Adrenal gland (tissue), 12 donors: ENCODE results near the gene MORN1. TPM values are rescaled to one million over a fixed set of nuclear protein-coding genes. Genes with fewer than 3 reads are reported as not detected.

Experiments used
- DNase-seq, 7 donors: peaks; one replicate each; pipeline ENCODE4 v3.0.0-alpha.2; 2019 to 2020
- H3K27ac ChIP-seq, 5 donors: fragments of 200-600 bp; sonication (generic) in 4 of 5; 1 replicate in 3 of 5; 2 replicates in 2 of 5; pipeline versions ENCODE4 v1.5.1 to v1.8.0; 2016 to 2020; ENCODE audit warnings: mild to moderate bottlenecking in 1 of 5
- H3K27me3 ChIP-seq: fragments of 200-600 bp; 2 replicates; pipeline ENCODE4 v1.8.0; 2021
- H3K36me3 ChIP-seq, 2 donors: fragments of 200-600 bp; replicated peaks in 1 of 2; 1 replicate in 1 of 2; 2 replicates in 1 of 2; pipeline versions ENCODE4 v1.5.1 to v1.8.0; 2018 to 2022
- H3K4me1 ChIP-seq, 2 donors: fragments of 200-600 bp; replicated peaks in 1 of 2; 1 replicate in 1 of 2; 2 replicates in 1 of 2; pipeline versions ENCODE4 v1.5.1 to v1.8.0; 2018 to 2021
- H3K4me3 ChIP-seq, 4 donors: fragments of 200-600 bp; sonication (generic) in 3 of 4; one replicate each; pipeline ENCODE4 v1.5.1; 2016 to 2018
- H3K9me3 ChIP-seq, 3 donors: fragments of 200-600 bp; sonication (generic) in 1 of 3; replicated peaks in 1 of 3; 1 replicate in 2 of 3; 2 replicates in 1 of 3; pipeline versions ENCODE4 v1.5.1 to v1.8.0; 2016 to 2021
- CTCF ChIP-seq, 6 experiments: fragments of 450-650 bp in 4 of 6; fragments of 200-600 bp in 2 of 6; sonication (generic) in 1 of 6; IDR thresholded peaks; 1 replicate in 5 of 6; 2 replicates in 1 of 6; pipeline versions ENCODE4 v1.5.1 to v1.8.0; 2016 to 2021; ENCODE audit warnings: antibody characterized with exemption in 6 of 6, mild to moderate bottlenecking in 2 of 6, moderate library complexity in 1 of 6
- POLR2A ChIP-seq, 2 donors: fragments of 450-650 bp; IDR thresholded peaks; one replicate each; pipeline ENCODE4 v1.6.1; 2017; ENCODE audit warnings: antibody characterized with exemption in 2 of 2, mild to moderate bottlenecking in 2 of 2, moderate library complexity in 1 of 2
- WGBS, 4 donors: extraction: QIAGEN DNeasy Blood & Tissue Kit in 2 of 4; methylation state at CpG; one replicate each; pipeline versions ENCODE4 v1.1.5 to v1.1.7; 2013 to 2017; 5-methylcytosine and 5-hydroxymethylcytosine counted together
- intact Hi-C, 2 donors: fragments of 100-400 bp; cut with DNase I; formaldehyde crosslinking; loops; one replicate each; pipeline versions ENCODE4 v1.14.1 to v1.15.0; 2022 to 2023
- polyA plus RNA-seq, 3 donors: library from polyadenylated mRNA; stranded (reverse); fragments of 200-250 nt in 2 of 3; fragments of 350-450 nt in 1 of 3; fragmentation: Illumina TruSeq in 1 of 3; extraction: RNeasy Lipid Tissue Mini Kit (QIAGEN cat#74804) in 1 of 3; gene quantifications; one replicate each; pipeline ENCODE4 v1.2.3, GENCODE V29; 2013 to 2014
- total RNA-seq, 9 donors: library from RNA; depleted of rRNA in 4 of 9; stranded (reverse); fragments of >200 nt in 4 of 9; fragments of 120-200 nt in 1 of 9; fragmentation: NEBNext Ultra II Directional in 1 of 9; extraction: Animal tissue kit (Norgen Biotek cat#: 25700) in 1 of 9; gene quantifications; one replicate each; pipeline versions ENCODE4 v1.1.0 to v1.2.4, GENCODE V29; 2013 to 2023
- donor health status: healthy with polysubstance abuse.
- donor health status: Bipolar disorder and iron deficiency.
- donor health status: DM: yes; HTN: yes; CAD: no.
- donor health status: DM: no; HTN: no; CAD: no.
- donor health status: DM: no; HTN: no; CAD: no.
- donor health status: DM: yes; HTN: yes; CAD: no.

The MORN1 gene
- total and polyA plus RNA-seq, 12 donors: 1.8 to 14.1 (median 8.7) TPM

- peak overlapping the region in 2 of 5 donors; percentile 54 to 63 for H3K27ac ChIP-seq
- intact Hi-C loops: no loop called here
- peak in 1 of 7 donors; percentile 73 for DNase-seq
- peaks cover 3 to 20% of the 10 kb centered on the region in 2 donors for H3K4me1 ChIP-seq
- TF ChIP-seq CTCF (IDR thresholded peaks at IDR 0.05) (no peak), POLR2A (IDR thresholded peaks at IDR 0.05) (no peak)
- H3K36me3 ChIP-seq: no peaks in the 10 kb centered on the region
- no peaks in the 10 kb centered on the region for H3K9me3 ChIP-seq
- 72 to 82% (median 77%) methylated on average over 10 to 27 of the region's 27 CpGs for WGBS, 4 donors
- no peak overlapping the region for H3K4me3 ChIP-seq
- no peaks in the 10 kb centered on the region for H3K27me3 ChIP-seq
These were observed 107.1 kb downstream of the MORN1 start for GRCh38 chr1:2283991-2284895.

GRCh38 chr1:2283371-2283990 lies 107.9 kb downstream of the MORN1 start:
- no peak for DNase-seq
- Histone ChIP-seq H3K27me3 (no peaks in the 10 kb centered on the region), H3K4me3 (no peak overlapping the region), H3K36me3 (no peaks in the 10 kb centered on the region), H3K4me1 (peaks cover 10 to 22% of the 10 kb centered on the region in 2 donors), H3K9me3 (no peaks in the 10 kb centered on the region), H3K27ac (peak overlapping the region in 1 of 5 donors; percentile 63)
- WGBS, 4 donors: 86 to 91% (median 89%) methylated on average over 6 to 21 of the region's 21 CpGs
- no peak for TF ChIP-seq POLR2A (IDR thresholded peaks at IDR 0.05)
- no peak for TF ChIP-seq CTCF (IDR thresholded peaks at IDR 0.05)
- intact Hi-C loops: no loop called here

- Histone ChIP-seq H3K27me3 (no peaks in the 10 kb centered on the region), H3K27ac (no peak overlapping the region), H3K4me3 (no peak overlapping the region), H3K9me3 (no peaks in the 10 kb centered on the region), H3K36me3 (peaks cover 0 to 1% of the 10 kb centered on the region in 2 donors), H3K4me1 (peaks cover 10 to 29% of the 10 kb centered on the region in 2 donors)
- no peak for TF ChIP-seq CTCF (IDR thresholded peaks at IDR 0.05)
- 94 to 96% (median 95%) methylated on average over 9 to 29 of the region's 29 CpGs for WGBS, 4 donors
- no peak for DNase-seq
- intact Hi-C loops: no loop called here
These were observed 108.6 kb downstream of the MORN1 start for GRCh38 chr1:2282556-2283270.

GRCh38 chr1:2279817-2280216 lies 111.5 kb downstream of the MORN1 start:
- no peaks in the 10 kb centered on the region for H3K9me3 ChIP-seq
- no peak for TF ChIP-seq CTCF (IDR thresholded peaks at IDR 0.05)
- TF ChIP-seq POLR2A (IDR thresholded peaks at IDR 0.05): no peak
- WGBS, 4 donors: 74 to 80% (median 79%) methylated on average over 9 of the region's 9 CpGs
- no peak overlapping the region for H3K4me3 ChIP-seq
- H3K4me1 ChIP-seq: peaks cover 19 to 50% of the 10 kb centered on the region in 2 donors
- peak overlapping the region in 3 of 5 donors; percentile 21 to 82 (median 52) for H3K27ac ChIP-seq
- no peak for DNase-seq
- intact Hi-C loops: no loop called here
- H3K36me3 ChIP-seq: peaks cover 0 to 3% of the 10 kb centered on the region in 2 donors
- no peaks in the 10 kb centered on the region for H3K27me3 ChIP-seq
